H1 (cell line): ENCODE measurements around the gene SMCO1. TPM values are rescaled to one million over a fixed set of nuclear protein-coding genes. Genes with fewer than 3 reads are reported as not detected.

Source experiments
- ASH2L ChIP-seq: fragments of 200-600, 300-600 bp; sonication (generic); IDR thresholded peaks from one replicate; pipeline ENCODE4 v1.7.1; 2017; ENCODE audit warnings: low read length
- CBX8 ChIP-seq: fragments of 300-800, 300-1000 bp; sonication (generic); IDR thresholded peaks from 2 replicates; pipeline ENCODE4 v1.7.1; 2016; ENCODE audit warnings: low read depth, low read length, borderline replicate concordance
- CEBPB ChIP-seq: IDR thresholded peaks from 2 replicates; pipeline ENCODE4 v1.6.1; 2012; ENCODE audit warnings: low read depth, low read length
- CHD1 ChIP-seq: IDR thresholded peaks from 2 replicates; pipeline ENCODE4 v1.6.1; 2012; ENCODE audit warnings: low read depth, low read length, improper control_type of control experiment
- HDAC2 ChIP-seq, 2 experiments: fragments of 300-600 bp in 1 of 2; sonication (generic) in 1 of 2; IDR thresholded peaks; 2 replicates each; pipeline ENCODE4 v1.6.1; 2011 to 2012; ENCODE audit warnings: low read depth in 2 of 2, low read length in 2 of 2, mild to moderate bottlenecking in 2 of 2, moderate library complexity in 2 of 2, borderline replicate concordance in 1 of 2, inconsistent platforms in 1 of 2
- JUN ChIP-seq: IDR thresholded peaks from 2 replicates; pipeline ENCODE4 v1.6.1; 2011; ENCODE audit warnings: low read depth, mild to moderate bottlenecking, improper control_type of control experiment, low read length
- MAFK ChIP-seq: IDR thresholded peaks from 2 replicates; pipeline ENCODE4 v1.6.1; 2012; ENCODE audit warnings: low read depth, mild to moderate bottlenecking, improper control_type of control experiment, low read length
- NRF1 ChIP-seq: IDR thresholded peaks from 2 replicates; pipeline ENCODE4 v1.6.1; 2011; ENCODE audit warnings: mild to moderate bottlenecking, low read depth, low read length, improper control_type of control experiment
- POLR2A ChIP-seq, 2 experiments: IDR thresholded peaks; 1 replicate in 1 of 2; 2 replicates in 1 of 2; pipeline ENCODE4 v1.6.1; 2011; ENCODE audit warnings: low read depth in 2 of 2, low read length in 2 of 2, mild to moderate bottlenecking in 2 of 2; ENCODE audit errors: control extremely low read depth in 1 of 2
- POLR2AphosphoS5 ChIP-seq: IDR thresholded peaks from 2 replicates; pipeline ENCODE4 v1.6.1; 2011; ENCODE audit warnings: low read depth, low read length
- RAD21 ChIP-seq, 2 experiments: IDR thresholded peaks in 1 of 2; conservative IDR thresholded peaks in 1 of 2; 2 replicates each; pipeline ENCODE4 v1.6.1; 2011; ENCODE audit warnings: low read depth in 2 of 2, low read length in 2 of 2, improper control_type of control experiment in 1 of 2, inconsistent platforms in 1 of 2, mild to moderate bottlenecking in 1 of 2, moderate library complexity in 1 of 2
- RFX5 ChIP-seq: IDR thresholded peaks from 2 replicates; pipeline ENCODE4 v1.6.1; 2011; ENCODE audit warnings: low read depth, low read length, improper control_type of control experiment, borderline replicate concordance
- SP1 ChIP-seq: IDR thresholded peaks from 2 replicates; pipeline ENCODE4 v1.6.1; 2011; ENCODE audit warnings: low read depth, low read length
- SRF ChIP-seq: IDR thresholded peaks from 2 replicates; pipeline ENCODE4 v1.6.1; 2011; ENCODE audit warnings: mild to moderate bottlenecking, low read depth, low read length, moderate library complexity
- TAF7 ChIP-seq: optimal IDR thresholded peaks from 2 replicates; pipeline ENCODE3; 2011; ENCODE audit warnings: low read depth, mild to moderate bottlenecking, inconsistent platforms, low read length, moderate library complexity, borderline replicate concordance
- polyA plus RNA-seq, 7 experiments: library from polyadenylated mRNA; depleted of rRNA in 3 of 7; stranded (reverse) in 5 of 7; unstranded in 2 of 7; fragments of >200 nt in 5 of 7; fragments of 200-250 nt in 2 of 7; gene quantifications; 1 replicate in 5 of 7; 2 replicates in 1 of 7; 4 replicates in 1 of 7; pipeline versions ENCODE4 v1.2.1 to v1.2.3, GENCODE V29; 2011 to 2013; ENCODE audit warnings: missing spikeins in 2 of 7, mixed read lengths in 2 of 7
- total RNA-seq: library from RNA; stranded (reverse); fragmentation: NEBNext Ultra II Directional; extraction: Animal tissue kit (Norgen Biotek cat#: 25700); gene quantifications from 2 replicates; pipeline ENCODE4 v1.2.1, GENCODE V29; 2021
- TF ChIP-seq, protein P1 (sequence below): IDR thresholded peaks from 2 replicates; pipeline ENCODE4 v1.6.1; 2012; ENCODE audit warnings: low read length, inconsistent platforms
- TF ChIP-seq, protein P2 (sequence below), 3 experiments: IDR thresholded peaks; 1 replicate in 2 of 3; 2 replicates in 1 of 3; pipeline versions ENCODE4 v1.5.1 to v1.6.1; 2011; ENCODE audit warnings: low read length in 3 of 3, mild to moderate bottlenecking in 3 of 3, inconsistent platforms in 2 of 3, low read depth in 1 of 3, moderate library complexity in 1 of 3; ENCODE audit not compliant: insufficient read depth in 1 of 3; ENCODE audit errors: control extremely low read depth in 1 of 3
- TF ChIP-seq, protein P3 (sequence below): IDR thresholded peaks from 2 replicates; pipeline ENCODE4 v1.6.1; 2012; ENCODE audit warnings: inconsistent platforms

SMCO1 gene
- total and polyA plus RNA-seq, 2 of the 8 experiments (the other 6 are each of a cell fraction or from before 2014, with no cell fraction given) = 0.03 TPM; not detected in 1

DNA sequence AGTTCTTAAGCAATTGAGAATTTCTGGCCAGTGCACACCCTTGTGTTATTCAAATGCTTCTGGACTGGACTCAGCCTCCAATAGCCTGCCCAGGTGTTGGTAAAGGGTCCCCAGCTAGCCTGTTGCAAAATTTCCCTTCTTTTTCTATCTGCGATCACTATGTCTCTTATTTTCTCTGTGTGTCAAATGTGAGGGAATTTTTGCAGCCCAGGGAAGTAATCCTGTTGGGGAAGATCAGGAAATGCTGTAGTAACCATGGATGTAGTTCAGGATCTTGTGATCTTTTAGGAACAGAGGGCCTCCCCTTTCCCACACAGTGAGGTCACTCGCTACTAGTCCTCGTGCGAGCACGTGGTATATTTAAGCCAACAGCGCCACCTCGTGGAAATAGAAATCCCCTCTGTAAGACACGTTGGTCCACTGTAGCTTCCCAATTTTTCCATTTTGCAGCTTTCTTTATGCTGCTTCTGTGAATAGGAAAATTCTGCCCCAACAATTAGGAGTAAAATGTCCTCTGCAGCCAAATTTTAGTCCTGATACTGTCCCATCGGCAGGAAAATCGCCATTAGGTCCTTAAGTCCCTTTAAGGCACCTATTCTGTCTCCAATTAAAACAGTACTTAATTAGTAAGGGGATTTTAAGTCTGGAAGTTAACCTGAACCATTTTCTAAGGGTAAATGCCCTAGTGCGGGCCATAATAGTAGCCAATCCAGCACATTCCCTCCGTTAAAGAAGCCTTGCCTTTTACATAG is 4.0 kb upstream of the SMCO1 start (continued):
- TF ChIP-seq, protein P1, sequence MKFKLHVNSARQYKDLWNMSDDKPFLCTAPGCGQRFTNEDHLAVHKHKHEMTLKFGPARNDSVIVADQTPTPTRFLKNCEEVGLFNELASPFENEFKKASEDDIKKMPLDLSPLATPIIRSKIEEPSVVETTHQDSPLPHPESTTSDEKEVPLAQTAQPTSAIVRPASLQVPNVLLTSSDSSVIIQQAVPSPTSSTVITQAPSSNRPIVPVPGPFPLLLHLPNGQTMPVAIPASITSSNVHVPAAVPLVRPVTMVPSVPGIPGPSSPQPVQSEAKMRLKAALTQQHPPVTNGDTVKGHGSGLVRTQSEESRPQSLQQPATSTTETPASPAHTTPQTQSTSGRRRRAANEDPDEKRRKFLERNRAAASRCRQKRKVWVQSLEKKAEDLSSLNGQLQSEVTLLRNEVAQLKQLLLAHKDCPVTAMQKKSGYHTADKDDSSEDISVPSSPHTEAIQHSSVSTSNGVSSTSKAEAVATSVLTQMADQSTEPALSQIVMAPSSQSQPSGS = no peak
- no peak for TF ChIP-seq MAFK
- TF ChIP-seq ASH2L = no peak
- TF ChIP-seq, protein P2, sequence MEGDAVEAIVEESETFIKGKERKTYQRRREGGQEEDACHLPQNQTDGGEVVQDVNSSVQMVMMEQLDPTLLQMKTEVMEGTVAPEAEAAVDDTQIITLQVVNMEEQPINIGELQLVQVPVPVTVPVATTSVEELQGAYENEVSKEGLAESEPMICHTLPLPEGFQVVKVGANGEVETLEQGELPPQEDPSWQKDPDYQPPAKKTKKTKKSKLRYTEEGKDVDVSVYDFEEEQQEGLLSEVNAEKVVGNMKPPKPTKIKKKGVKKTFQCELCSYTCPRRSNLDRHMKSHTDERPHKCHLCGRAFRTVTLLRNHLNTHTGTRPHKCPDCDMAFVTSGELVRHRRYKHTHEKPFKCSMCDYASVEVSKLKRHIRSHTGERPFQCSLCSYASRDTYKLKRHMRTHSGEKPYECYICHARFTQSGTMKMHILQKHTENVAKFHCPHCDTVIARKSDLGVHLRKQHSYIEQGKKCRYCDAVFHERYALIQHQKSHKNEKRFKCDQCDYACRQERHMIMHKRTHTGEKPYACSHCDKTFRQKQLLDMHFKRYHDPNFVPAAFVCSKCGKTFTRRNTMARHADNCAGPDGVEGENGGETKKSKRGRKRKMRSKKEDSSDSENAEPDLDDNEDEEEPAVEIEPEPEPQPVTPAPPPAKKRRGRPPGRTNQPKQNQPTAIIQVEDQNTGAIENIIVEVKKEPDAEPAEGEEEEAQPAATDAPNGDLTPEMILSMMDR (IDR thresholded peaks at IDR 0.05; ENCODE audit: control extremely low read depth in 1 of 3, insufficient read depth in 1 of 3, low read depth in 1 of 3, low read length in 3 of 3) = peak; percentile 48 to 71 (median 65)
- TF ChIP-seq SP1 = no peak
- TF ChIP-seq, protein P3, sequence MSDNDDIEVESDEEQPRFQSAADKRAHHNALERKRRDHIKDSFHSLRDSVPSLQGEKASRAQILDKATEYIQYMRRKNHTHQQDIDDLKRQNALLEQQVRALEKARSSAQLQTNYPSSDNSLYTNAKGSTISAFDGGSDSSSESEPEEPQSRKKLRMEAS = peak; percentile 90
- TF ChIP-seq TAF7 = no peak
- TF ChIP-seq RFX5 = no peak
- no peak for TF ChIP-seq JUN
- no peak for TF ChIP-seq CEBPB
- no peak for TF ChIP-seq CBX8
- no peak for TF ChIP-seq SRF
- peak; percentile 88 to 92 for TF ChIP-seq RAD21 (IDR thresholded peaks at IDR 0.05 in 1 of 2, conservative IDR thresholded peaks at IDR 0.05 in 1 of 2; ENCODE audit: low read depth in 2 of 2, low read length in 2 of 2)
- TF ChIP-seq NRF1 = no peak
- TF ChIP-seq CHD1 = no peak
- no peak for TF ChIP-seq POLR2A (IDR thresholded peaks at IDR 0.05; ENCODE audit: control extremely low read depth in 1 of 2, low read depth in 2 of 2, low read length in 2 of 2)
- no peak for TF ChIP-seq POLR2AphosphoS5
- no peak for TF ChIP-seq HDAC2 (IDR thresholded peaks at IDR 0.05; ENCODE audit: borderline replicate concordance in 1 of 2, low read depth in 2 of 2, low read length in 2 of 2)
